Testis (tissue), 2 donors: Measurements from ENCODE around the gene RAMP3.

Experiments
- POLR2A ChIP-seq: fragments of 450-650 bp; IDR thresholded peaks from one replicate; pipeline ENCODE4 v1.6.1; 2017; ENCODE audit warnings: antibody characterized with exemption, mild to moderate bottlenecking, moderate library complexity
- TF ChIP-seq, protein P1 (sequence below), 3 experiments: fragments of 450-650 bp in 2 of 3; fragments of 200-600 bp in 1 of 3; sonication (generic) in 1 of 3; IDR thresholded peaks; one replicate each; pipeline ENCODE4 v1.5.1; 2016 to 2019; ENCODE audit warnings: antibody characterized with exemption in 3 of 3, mild to moderate bottlenecking in 2 of 3, moderate library complexity in 1 of 3

DNA sequence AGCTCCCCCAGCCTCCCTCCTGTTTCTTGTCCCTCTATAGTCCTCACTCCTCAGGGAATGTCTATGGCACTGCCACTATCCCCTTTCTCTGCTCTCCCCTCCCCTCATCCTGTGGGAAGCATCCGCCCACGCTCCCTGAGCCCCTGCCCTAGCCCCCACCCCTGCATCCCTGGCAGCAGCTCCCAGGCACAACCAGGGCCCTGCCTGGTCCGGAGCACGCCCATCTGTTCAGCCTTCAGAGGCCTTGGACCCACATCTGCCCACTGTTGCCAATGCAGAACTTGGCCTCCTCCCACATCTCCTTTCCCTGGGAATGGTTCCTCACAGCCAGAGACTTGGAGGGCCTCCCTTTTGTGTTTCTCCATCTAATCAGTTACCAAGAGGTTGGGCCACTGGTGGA is 25.7 kb upstream of the RAMP3 start:
- TF ChIP-seq, protein P1, sequence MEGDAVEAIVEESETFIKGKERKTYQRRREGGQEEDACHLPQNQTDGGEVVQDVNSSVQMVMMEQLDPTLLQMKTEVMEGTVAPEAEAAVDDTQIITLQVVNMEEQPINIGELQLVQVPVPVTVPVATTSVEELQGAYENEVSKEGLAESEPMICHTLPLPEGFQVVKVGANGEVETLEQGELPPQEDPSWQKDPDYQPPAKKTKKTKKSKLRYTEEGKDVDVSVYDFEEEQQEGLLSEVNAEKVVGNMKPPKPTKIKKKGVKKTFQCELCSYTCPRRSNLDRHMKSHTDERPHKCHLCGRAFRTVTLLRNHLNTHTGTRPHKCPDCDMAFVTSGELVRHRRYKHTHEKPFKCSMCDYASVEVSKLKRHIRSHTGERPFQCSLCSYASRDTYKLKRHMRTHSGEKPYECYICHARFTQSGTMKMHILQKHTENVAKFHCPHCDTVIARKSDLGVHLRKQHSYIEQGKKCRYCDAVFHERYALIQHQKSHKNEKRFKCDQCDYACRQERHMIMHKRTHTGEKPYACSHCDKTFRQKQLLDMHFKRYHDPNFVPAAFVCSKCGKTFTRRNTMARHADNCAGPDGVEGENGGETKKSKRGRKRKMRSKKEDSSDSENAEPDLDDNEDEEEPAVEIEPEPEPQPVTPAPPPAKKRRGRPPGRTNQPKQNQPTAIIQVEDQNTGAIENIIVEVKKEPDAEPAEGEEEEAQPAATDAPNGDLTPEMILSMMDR (IDR thresholded peaks at IDR 0.05): no peak
- TF ChIP-seq POLR2A: no peak
